22Rv1 (cell line): ENCODE results near the gene HHLA2.

Source experiments
- ZFX ChIP-seq: fragments of 450-650 bp; IDR thresholded peaks from 2 replicates; pipeline ENCODE4 v1.6.1; 2017; ENCODE audit warnings: antibody characterized with exemption, borderline replicate concordance
- TF ChIP-seq, protein P1 (sequence below): fragments of 450-650 bp; IDR thresholded peaks from 2 replicates; pipeline ENCODE4 v1.5.1; 2017; ENCODE audit warnings: mild to moderate bottlenecking

GRCh38 chr3:108412121-108412750, 115.9 kb downstream of the HHLA2 start:
- TF ChIP-seq, protein P1, sequence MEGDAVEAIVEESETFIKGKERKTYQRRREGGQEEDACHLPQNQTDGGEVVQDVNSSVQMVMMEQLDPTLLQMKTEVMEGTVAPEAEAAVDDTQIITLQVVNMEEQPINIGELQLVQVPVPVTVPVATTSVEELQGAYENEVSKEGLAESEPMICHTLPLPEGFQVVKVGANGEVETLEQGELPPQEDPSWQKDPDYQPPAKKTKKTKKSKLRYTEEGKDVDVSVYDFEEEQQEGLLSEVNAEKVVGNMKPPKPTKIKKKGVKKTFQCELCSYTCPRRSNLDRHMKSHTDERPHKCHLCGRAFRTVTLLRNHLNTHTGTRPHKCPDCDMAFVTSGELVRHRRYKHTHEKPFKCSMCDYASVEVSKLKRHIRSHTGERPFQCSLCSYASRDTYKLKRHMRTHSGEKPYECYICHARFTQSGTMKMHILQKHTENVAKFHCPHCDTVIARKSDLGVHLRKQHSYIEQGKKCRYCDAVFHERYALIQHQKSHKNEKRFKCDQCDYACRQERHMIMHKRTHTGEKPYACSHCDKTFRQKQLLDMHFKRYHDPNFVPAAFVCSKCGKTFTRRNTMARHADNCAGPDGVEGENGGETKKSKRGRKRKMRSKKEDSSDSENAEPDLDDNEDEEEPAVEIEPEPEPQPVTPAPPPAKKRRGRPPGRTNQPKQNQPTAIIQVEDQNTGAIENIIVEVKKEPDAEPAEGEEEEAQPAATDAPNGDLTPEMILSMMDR: no peak
- TF ChIP-seq ZFX: no peak
